ENCODE results near the gene ENTHD1. TPM values are rescaled to one million over a fixed set of nuclear protein-coding genes. Genes with fewer than 3 reads are reported as not detected.

ENTHD1 gene
- total RNA-seq, 4 donors from 2014 or later: not detected

DNA sequence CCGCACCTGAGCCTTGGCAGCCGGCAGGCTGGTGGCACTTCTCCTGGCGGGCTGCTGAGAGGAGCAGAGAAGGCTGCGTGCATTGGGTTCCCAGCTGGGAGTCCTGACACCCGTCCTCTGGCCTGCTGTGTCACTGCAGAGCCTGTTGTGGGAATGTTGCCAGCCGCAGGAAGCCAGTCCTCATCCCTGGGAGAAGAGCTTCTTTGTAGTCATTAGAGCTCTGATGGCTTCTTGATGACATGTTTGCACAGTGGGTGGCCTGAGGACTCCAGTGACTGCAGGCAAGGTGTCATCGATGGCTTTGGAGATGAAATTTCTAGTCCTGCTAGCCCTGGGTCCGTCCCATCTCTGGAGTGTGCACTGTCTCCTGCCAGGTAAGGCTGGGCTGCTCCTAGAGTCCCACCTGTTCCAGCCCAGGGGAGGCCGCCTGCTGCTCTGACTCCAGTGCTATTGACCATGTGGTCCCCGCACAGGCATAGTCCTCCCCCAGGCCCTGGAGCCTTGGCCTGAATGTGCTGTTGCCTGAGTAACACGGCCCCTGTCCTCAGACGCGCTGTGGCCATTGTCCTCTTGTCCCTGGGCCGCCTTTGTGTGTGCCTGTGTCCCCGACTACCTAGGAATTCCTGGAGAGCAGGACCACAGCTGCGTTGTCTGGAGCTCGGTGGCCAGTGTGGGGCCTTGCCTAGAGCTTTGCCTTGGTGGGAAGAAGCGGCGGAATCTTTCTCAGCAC, 193.8 kb downstream of the ENTHD1 start:
- Histone ChIP-seq H3K4me3 (no peak overlapping the region), H3K9me3 (no peaks in the 10 kb centered on the region), H3K27ac (no peak overlapping the region), H3K4me1 (peaks cover 7 to 20% (median 14%) of the 10 kb centered on the region in 3 donors), H3K36me3 (no peaks in the 10 kb centered on the region), H3K27me3 (peaks cover 0 to 81% (median 0%) of the 10 kb centered on the region in 4 donors)
- no peak for DNase-seq
- intact Hi-C loops (cut with DNase I): no loop called here
- 100% methylated on average over 1 of the region's 19 CpGs; no CpG with 5 or more reads in 1 of the 2 donors for WGBS, 2 donors
- TF ChIP-seq, protein P1, sequence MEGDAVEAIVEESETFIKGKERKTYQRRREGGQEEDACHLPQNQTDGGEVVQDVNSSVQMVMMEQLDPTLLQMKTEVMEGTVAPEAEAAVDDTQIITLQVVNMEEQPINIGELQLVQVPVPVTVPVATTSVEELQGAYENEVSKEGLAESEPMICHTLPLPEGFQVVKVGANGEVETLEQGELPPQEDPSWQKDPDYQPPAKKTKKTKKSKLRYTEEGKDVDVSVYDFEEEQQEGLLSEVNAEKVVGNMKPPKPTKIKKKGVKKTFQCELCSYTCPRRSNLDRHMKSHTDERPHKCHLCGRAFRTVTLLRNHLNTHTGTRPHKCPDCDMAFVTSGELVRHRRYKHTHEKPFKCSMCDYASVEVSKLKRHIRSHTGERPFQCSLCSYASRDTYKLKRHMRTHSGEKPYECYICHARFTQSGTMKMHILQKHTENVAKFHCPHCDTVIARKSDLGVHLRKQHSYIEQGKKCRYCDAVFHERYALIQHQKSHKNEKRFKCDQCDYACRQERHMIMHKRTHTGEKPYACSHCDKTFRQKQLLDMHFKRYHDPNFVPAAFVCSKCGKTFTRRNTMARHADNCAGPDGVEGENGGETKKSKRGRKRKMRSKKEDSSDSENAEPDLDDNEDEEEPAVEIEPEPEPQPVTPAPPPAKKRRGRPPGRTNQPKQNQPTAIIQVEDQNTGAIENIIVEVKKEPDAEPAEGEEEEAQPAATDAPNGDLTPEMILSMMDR (IDR thresholded peaks at IDR 0.05): no peak
- TF ChIP-seq POLR2A (IDR thresholded peaks at IDR 0.05): no peak

DNA sequence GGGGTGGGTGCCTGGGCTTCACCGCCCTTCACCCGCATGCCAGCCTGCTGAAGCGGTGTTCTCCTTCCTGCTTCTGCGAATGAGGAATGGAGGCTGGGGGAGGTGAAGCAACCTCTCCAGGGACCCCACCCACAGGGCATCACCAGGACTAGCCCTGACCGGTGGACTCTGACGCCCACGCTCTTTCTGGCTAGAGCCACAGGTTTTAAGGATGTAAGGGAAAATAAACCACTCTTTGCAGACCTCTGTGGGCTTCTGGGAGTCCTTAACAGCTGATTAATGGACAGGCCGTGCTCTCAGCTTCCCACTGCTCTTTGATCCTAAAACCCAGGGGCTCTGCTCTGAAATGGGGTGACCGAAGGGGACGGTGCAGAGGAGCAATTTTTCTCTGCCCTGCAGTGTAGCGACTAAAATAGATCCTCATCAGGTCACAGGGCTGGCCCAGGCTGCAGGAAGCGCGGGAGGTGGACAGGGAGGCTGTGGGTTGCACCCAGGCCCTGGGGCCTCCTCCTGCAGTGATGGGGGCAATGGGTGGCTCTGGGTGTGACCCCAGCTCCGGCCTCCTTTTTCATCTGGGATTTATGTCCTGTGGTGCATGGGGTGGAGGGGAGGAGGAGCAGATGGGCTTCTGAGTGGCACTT, 195.7 kb downstream of the ENTHD1 start:
- no peak overlapping the region for H3K4me3 ChIP-seq
- peaks cover 0 to 2% (median 0%) of the 10 kb centered on the region in 3 donors for H3K4me1 ChIP-seq
- no peaks in the 10 kb centered on the region for H3K36me3 ChIP-seq
- H3K27me3 ChIP-seq: peaks cover 0 to 85% (median 0%) of the 10 kb centered on the region in 4 donors
- H3K27ac ChIP-seq: no peak overlapping the region
- DNase-seq: no peak
- TF ChIP-seq, protein P1 (IDR thresholded peaks at IDR 0.05): no peak
- TF ChIP-seq POLR2A (IDR thresholded peaks at IDR 0.05): no peak
- WGBS, 2 donors: 66 to 80% methylated on average over 7 to 12 of the region's 14 CpGs
- intact Hi-C loops (cut with DNase I): no loop called here
- no peaks in the 10 kb centered on the region for H3K9me3 ChIP-seq

DNA sequence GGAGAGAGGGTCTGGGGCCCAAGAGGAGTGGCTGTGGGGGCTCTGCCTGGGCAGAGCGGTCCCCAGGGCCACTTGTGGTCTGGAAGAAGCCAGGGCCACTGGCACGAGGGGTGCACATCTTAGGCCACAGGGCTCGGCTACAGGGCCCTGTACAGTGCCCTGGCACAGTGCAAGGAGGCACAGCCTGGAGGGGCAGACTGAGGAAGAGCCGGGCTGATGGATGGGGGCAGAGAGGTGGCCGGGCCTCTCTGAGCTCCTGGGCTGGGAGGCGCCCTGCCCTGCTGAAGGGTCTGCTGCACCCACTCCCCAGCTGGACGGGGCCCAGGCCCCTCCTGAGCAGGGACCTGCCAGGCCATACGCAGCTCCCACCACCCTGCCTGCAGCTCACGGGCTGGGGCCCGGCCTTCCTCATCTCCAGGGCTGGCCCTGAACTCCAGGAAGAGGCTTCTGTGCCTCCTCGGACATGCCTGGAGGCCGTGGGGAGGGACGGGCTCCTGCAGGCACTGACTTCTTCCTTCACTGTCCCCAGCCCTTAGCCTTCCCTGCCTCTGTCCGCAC, 199.5 kb downstream of the ENTHD1 start:
- Histone ChIP-seq H3K36me3 (no peaks in the 10 kb centered on the region), H3K4me3 (no peak overlapping the region), H3K4me1 (peaks cover 0 to 12% (median 0%) of the 10 kb centered on the region in 3 donors), H3K27ac (no peak overlapping the region), H3K27me3 (peaks cover 0 to 83% (median 2%) of the 10 kb centered on the region in 4 donors), H3K9me3 (no peaks in the 10 kb centered on the region)
- TF ChIP-seq, protein P1 (IDR thresholded peaks at IDR 0.05): no peak
- TF ChIP-seq POLR2A (IDR thresholded peaks at IDR 0.05): no peak
- intact Hi-C loops (cut with DNase I): no loop called here
- DNase-seq: no peak
- WGBS, 2 donors: 43 to 51% methylated on average over 9 to 11 of the region's 14 CpGs

Small RNAs within 50 kb of the gene (small RNA-seq; reads per million reads assigned to genes)
- 0 reads per million in 4 donors for gene RN7SKP210

Other genes with a start within 250 kb of the ENTHD1 start
- gene GRAP2, start 7.3 kb upstream of the ENTHD1 start, total RNA-seq: 10 to 100 TPM in 1 of 4 donors, 1 to 10 TPM in 2, under 1 TPM in 1; 0.76 to 11.1 (median 1.1) TPM
- not detected for gene TMA7B, start 66.6 kb upstream of the ENTHD1 start, total RNA-seq
- gene FAM83F, start 101.2 kb upstream of the ENTHD1 start, total RNA-seq: 10 to 100 TPM; 25.5 to 39.2 (median 29.6) TPM